ENCODE results near the gene AIMP1.
"Not testable (repeated sequence)": the region's sequence is repeated elsewhere in the genome, so short reads cannot be mapped to it uniquely, and the experiment has no call there.

Gene AIMP1

DNA sequence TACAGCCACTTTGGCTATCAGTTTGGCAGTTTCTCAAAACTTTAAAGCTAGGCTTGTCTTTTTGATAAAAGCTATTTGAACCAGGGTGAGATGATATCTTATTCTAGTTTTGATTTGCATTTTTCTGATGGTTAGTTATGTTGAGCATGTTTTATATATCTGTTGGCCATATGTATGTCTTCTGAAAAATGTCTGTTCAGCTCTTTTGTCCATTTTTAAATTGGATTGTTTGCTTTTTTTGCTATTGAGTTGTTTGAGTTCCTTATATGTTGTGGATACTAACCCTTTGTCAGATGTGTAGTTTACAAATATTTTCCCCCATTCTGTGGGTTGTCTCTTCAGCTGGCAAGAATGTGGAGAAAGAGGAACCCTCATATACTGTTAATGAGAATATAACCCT lies 63.8 kb downstream of the AIMP1 start:
- no peaks in the 10 kb centered on the region for H3K9me3 Mint-ChIP-seq
- H3K36me3 Mint-ChIP-seq, result no peaks in the 10 kb centered on the region
- no peak overlapping the region for H3K27ac Mint-ChIP-seq
- H3K4me1 Mint-ChIP-seq, result no peaks in the 10 kb centered on the region
- DNase-seq (no peak), ATAC-seq (replicated peaks) (no peak)
- no peak overlapping the region for H3K4me3 Mint-ChIP-seq
- H3K27me3 Mint-ChIP-seq, result peaks cover 0 to 3% of the 10 kb centered on the region in 2 donors

DNA sequence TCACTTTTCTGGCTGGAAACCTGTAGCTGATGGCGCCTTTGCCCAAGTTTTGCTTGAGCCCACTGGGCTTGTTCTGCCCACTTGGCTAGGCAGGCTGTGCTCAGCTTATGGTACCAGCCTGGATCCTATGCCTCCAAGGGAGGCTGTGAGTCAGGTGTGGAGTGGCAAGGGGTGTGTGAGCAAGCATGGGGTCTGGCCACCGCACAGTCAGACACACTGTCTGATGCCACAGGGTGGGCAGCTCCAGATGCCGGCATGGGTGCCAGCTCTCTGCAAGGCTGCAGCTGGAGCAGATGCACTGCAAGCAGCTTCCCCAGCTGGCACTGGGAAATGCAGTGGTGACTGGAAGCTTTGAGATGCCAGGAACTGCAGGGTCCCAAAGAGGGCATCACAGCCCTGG lies 68.5 kb downstream of the AIMP1 start:
- ATAC-seq (replicated peaks) (no peak), DNase-seq (no peak)
- Mint-ChIP-seq H3K9me3 (peaks cover 7% of the 10 kb centered on the region in 2 donors), H3K4me3 (no peak overlapping the region), H3K4me1 (no peaks in the 10 kb centered on the region), H3K27ac (no peak overlapping the region), H3K27me3 (no peaks in the 10 kb centered on the region), H3K36me3 (no peaks in the 10 kb centered on the region)

DNA sequence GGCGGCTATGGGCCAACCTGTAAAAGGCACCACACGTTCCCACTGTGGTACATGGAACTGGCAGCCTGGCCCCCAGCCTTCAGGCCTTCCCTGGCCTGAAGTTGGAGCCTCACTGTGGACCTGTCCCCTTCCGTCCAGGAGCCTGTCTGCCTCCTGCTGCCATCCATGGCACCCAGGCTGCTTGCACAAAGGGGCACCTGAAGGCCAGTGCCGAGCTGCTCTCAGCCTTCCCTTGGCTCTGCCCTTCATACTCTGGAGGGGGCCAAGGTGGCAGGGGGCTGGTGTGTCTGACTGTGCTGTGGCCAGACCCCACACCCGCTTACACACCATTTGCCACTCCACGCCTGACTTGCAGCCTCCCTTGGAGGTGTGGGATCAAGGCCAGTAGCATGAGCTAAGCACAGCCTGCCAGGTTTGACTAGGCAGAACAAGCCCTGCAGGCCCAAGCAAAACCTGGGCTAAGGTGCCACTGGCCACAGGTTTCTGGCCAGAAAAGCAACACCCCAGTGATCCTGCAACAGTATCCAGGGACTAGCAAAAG lies 69.6 kb downstream of the AIMP1 start:
- no peak for ATAC-seq (replicated peaks)
- peaks cover 7% of the 10 kb centered on the region in 2 donors for H3K9me3 Mint-ChIP-seq
- no peaks in the 10 kb centered on the region for H3K36me3 Mint-ChIP-seq
- no peaks in the 10 kb centered on the region for H3K27me3 Mint-ChIP-seq
- H3K4me1 Mint-ChIP-seq, result no peaks in the 10 kb centered on the region
- no peak for DNase-seq
- no peak overlapping the region for H3K27ac Mint-ChIP-seq
- no peak overlapping the region for H3K4me3 Mint-ChIP-seq

DNA sequence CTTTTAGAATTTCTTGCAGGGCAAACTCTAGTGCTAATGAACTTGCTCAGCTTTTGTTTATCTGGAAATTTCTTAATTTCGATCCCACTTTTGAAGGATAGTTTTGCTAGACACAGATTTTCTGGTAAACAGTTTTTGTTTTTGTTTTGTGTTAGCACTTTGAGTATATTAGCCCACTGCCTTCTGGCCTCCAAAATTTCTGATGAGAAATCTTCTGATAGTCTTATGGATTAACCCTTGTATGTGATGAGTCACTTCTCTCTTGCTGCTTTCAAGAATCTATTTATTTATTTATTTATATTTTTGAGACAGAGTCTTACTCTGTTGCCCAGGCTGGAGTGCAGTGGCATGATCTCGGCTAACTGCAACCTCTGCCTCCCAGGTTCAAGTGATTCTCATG lies 79.2 kb downstream of the AIMP1 start:
- Mint-ChIP-seq H3K27ac (no peak overlapping the region), H3K4me1 (no peaks in the 10 kb centered on the region), H3K27me3 (peaks cover 0 to 6% of the 10 kb centered on the region in 2 donors), H3K36me3 (peaks cover 0 to 3% of the 10 kb centered on the region in 2 donors), H3K9me3 (peaks cover 22 to 23% of the 10 kb centered on the region in 2 donors), H3K4me3 (no peak overlapping the region)
- ATAC-seq (replicated peaks) (no peak), DNase-seq (no peak)

DNA sequence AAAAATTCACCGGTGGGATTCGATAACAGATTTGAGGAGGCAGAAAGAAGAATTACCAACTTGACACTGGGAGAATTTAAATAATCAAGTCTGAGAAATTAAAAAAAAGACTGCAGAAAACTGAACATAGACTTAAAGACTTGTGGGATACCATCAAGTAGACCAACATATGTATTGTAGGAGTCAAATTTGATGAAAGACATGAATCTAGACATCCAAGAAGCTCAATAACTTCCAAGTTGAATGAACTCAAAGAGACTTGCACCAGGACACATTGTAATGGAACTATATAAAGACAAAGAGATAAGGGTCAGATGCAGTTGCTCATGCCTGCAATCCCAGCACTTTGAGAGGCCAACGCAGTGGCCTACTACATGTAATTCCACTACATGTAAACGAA lies 82.5 kb downstream of the AIMP1 start:
- H3K27ac Mint-ChIP-seq; H3K27me3 Mint-ChIP-seq; ATAC-seq (replicated peaks); H3K4me1 Mint-ChIP-seq; DNase-seq; H3K4me3 Mint-ChIP-seq; H3K36me3 Mint-ChIP-seq: not testable (repeated sequence)
- peaks cover 18 to 19% of the 10 kb centered on the region in 2 donors for H3K9me3 Mint-ChIP-seq
